PC-9 (cell line): Measurements from ENCODE around the gene PUS10. TPM values are rescaled to one million over a fixed set of nuclear protein-coding genes. Genes with fewer than 3 reads are reported as not detected.

Experiments
- BruUV-seq: library from RNA; stranded (reverse); fragments of 400-500 nt; replicated peaks from 2 replicates; lab custom pipeline; 2021; lab: Mats Ljungman, UMichigan
- CTCF ChIA-PET: fragments of 300-600 bp; sonication (Branson Sonifier 250); formaldehyde crosslinking; loops from one replicate; lab custom pipeline; 2022; ENCODE audit warnings: antibody characterized with exemption; lab: Charles Lee
- POLR2A ChIA-PET: fragments of 300-600 bp; sonication (Branson Sonifier 250); formaldehyde crosslinking; loops from one replicate; lab custom pipeline; 2022; ENCODE audit warnings: antibody characterized with exemption; ENCODE audit not compliant: unreplicated experiment; lab: Charles Lee
- DNase-seq, 2 experiments: peaks; one replicate each; pipeline versions ENCODE4 v3.0.0 to v3.0.0-alpha.2; 2015 to 2022; ENCODE audit warnings: mixed read lengths in 1 of 2
- H2AFZ ChIP-seq: fragments of 200-600 bp; sonication (generic); 2 replicates; pipeline ENCODE4 v1.8.1; 2017; ENCODE audit warnings: antibody characterized with exemption
- H3F3A ChIP-seq: fragments of 200-600 bp; sonication (generic); 2 replicates; pipeline ENCODE4 v1.8.1; 2017; ENCODE audit warnings: antibody characterized with exemption, mild to moderate bottlenecking, low read depth; ENCODE audit not compliant: insufficient read depth
- H3K27ac ChIP-seq: fragments of 200-600 bp; sonication (generic); 2 replicates; pipeline ENCODE4 v1.6.1; 2016; ENCODE audit warnings: mixed run types
- H3K27me3 ChIP-seq: fragments of 200-600 bp; sonication (generic); 2 replicates; pipeline ENCODE4 v1.6.1; 2016; ENCODE audit warnings: low read depth, mixed run types; ENCODE audit not compliant: insufficient read depth
- H3K36me3 ChIP-seq: fragments of 200-600 bp; sonication (generic); 2 replicates; pipeline ENCODE4 v1.6.1; 2016; ENCODE audit warnings: low read depth, mixed run types
- H3K4me1 ChIP-seq: fragments of 200-600 bp; sonication (generic); replicated peaks from 2 replicates; pipeline ENCODE4 v1.6.1; 2016; ENCODE audit warnings: mixed run types; ENCODE audit not compliant: insufficient read depth
- H3K4me2 ChIP-seq: fragments of 200-600 bp; sonication (generic); 2 replicates; pipeline ENCODE4 v1.6.1; 2017; ENCODE audit warnings: mixed run types
- H3K4me3 ChIP-seq: fragments of 200-600 bp; sonication (generic); 2 replicates; pipeline ENCODE4 v1.6.1; 2016; ENCODE audit warnings: mixed run types
- H3K79me2 ChIP-seq: fragments of 200-600 bp; sonication (generic); 2 replicates; pipeline ENCODE4 v1.6.1; 2017; ENCODE audit warnings: low read depth, mixed run types
- H3K9me2 ChIP-seq: fragments of 200-600 bp; sonication (generic); 2 replicates; pipeline ENCODE4 v1.8.1; 2017; ENCODE audit warnings: mild to moderate bottlenecking; ENCODE audit not compliant: insufficient read depth
- H3K9me3 ChIP-seq: fragments of 200-600 bp; sonication (generic); 2 replicates; pipeline ENCODE4 v1.8.1; 2016; ENCODE audit warnings: low read depth; ENCODE audit not compliant: insufficient read depth
- H4K20me1 ChIP-seq: fragments of 200-600 bp; sonication (generic); 2 replicates; pipeline ENCODE4 v1.8.1; 2017; ENCODE audit not compliant: insufficient read depth
- EZH2 ChIP-seq: fragments of 200-600 bp; sonication (generic); IDR thresholded peaks from 2 replicates; pipeline ENCODE4 v1.8.0; 2017; ENCODE audit warnings: antibody characterized with exemption, low read depth
- intact Hi-C: fragments of 100-400 bp; cut with micrococcal nuclease; formaldehyde crosslinking; loops from one replicate; pipeline ENCODE4 v1.10.0; 2022; ENCODE audit not compliant: unreplicated experiment
- total RNA-seq: library from RNA; stranded (reverse); gene quantifications from 2 replicates; pipeline ENCODE4 v1.2.3, GENCODE V29; 2021
- TF ChIP-seq, protein P1 (sequence below): fragments of 200-600 bp; sonication (generic); conservative IDR thresholded peaks from 2 replicates; pipeline ENCODE4 v1.6.1; 2017; ENCODE audit warnings: mixed run types, antibody characterized with exemption, mild to moderate bottlenecking, moderate library complexity

PUS10 gene
- total RNA-seq, 1 experiment from 2014 or later = 5.1 TPM

- Histone ChIP-seq H3K36me3 (peaks cover 2% of the 10 kb centered on the region; the same call in 1 of the 2 replicates), H3K79me2 (no peaks in the 10 kb centered on the region), H3K4me3 (no peak overlapping the region), H3K9me3 (no peaks in the 10 kb centered on the region), H3K9me2 (no peaks in the 10 kb centered on the region), H2AFZ (no peak overlapping the region), H3K4me2 (0 out of 2 replicates have a peak overlapping the region, but pooled peaks have one; percentile 48), H3K4me1 (peaks cover 61% of the 10 kb centered on the region), H3K27ac (peak overlapping the region; percentile 77), H3F3A (peaks cover 28% of the 10 kb centered on the region), H4K20me1 (no peaks in the 10 kb centered on the region), H3K27me3 (no peaks in the 10 kb centered on the region)
- TF ChIP-seq, protein P1, sequence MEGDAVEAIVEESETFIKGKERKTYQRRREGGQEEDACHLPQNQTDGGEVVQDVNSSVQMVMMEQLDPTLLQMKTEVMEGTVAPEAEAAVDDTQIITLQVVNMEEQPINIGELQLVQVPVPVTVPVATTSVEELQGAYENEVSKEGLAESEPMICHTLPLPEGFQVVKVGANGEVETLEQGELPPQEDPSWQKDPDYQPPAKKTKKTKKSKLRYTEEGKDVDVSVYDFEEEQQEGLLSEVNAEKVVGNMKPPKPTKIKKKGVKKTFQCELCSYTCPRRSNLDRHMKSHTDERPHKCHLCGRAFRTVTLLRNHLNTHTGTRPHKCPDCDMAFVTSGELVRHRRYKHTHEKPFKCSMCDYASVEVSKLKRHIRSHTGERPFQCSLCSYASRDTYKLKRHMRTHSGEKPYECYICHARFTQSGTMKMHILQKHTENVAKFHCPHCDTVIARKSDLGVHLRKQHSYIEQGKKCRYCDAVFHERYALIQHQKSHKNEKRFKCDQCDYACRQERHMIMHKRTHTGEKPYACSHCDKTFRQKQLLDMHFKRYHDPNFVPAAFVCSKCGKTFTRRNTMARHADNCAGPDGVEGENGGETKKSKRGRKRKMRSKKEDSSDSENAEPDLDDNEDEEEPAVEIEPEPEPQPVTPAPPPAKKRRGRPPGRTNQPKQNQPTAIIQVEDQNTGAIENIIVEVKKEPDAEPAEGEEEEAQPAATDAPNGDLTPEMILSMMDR = no peak
- TF ChIP-seq EZH2 = no peak
- ChIA-PET CTCF (no interaction called here), POLR2A (no interaction called here)
- BruUV-seq = no TSS peak
- DNase-seq = no peak
- intact Hi-C loops = no loop called here
Measured at GRCh38 chr2:60959501-60959900, 58.6 kb downstream of the PUS10 start.

DNA sequence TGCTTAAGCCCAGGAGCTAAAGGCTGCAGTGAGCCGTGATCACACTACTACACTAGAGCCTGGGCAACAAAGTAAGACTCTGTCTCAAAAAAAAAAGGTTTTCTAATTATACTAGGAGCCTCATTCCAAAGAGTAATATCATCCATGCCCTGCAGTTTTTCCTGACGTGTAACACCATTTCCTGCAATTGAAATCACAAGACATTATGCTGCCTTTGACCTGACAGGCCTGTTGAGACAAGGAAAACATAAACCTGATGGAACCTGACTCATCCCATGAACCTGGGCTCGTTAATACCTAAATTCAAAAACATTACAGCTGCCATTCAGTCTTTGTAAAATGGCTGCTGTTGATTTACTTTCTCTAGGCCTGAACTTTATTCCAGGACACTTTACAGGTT, 59.3 kb downstream of the PUS10 start:
- Histone ChIP-seq H2AFZ (peak overlapping the region; percentile 73), H3K4me1 (peaks cover 61% of the 10 kb centered on the region), H3K27ac (peak overlapping the region; percentile 77), H3F3A (peaks cover 28% of the 10 kb centered on the region), H3K9me2 (no peaks in the 10 kb centered on the region), H3K36me3 (peaks cover 2% of the 10 kb centered on the region; the same call in 1 of the 2 replicates), H3K4me3 (no peak overlapping the region), H3K79me2 (no peaks in the 10 kb centered on the region), H4K20me1 (no peaks in the 10 kb centered on the region), H3K27me3 (no peaks in the 10 kb centered on the region), H3K4me2 (peak overlapping the region; percentile 48), H3K9me3 (no peaks in the 10 kb centered on the region)
- intact Hi-C loops = no loop called here
- CTCF ChIA-PET = interaction anchor here (0.6 kb wide), 1 partner anchor 76 kb away, joined by 3 read pairs; no protein-coding TSS in a partner anchor
- DNase-seq = peak in 1 of 2 experiments; percentile 79
- TF ChIP-seq, protein P1 = no peak
- no peak for TF ChIP-seq EZH2
- POLR2A ChIA-PET = interaction anchor here (0.7 kb wide), 1 partner anchor 30 kb away, joined by 5 read pairs; no protein-coding TSS in a partner anchor
- BruUV-seq = no TSS peak

DNA sequence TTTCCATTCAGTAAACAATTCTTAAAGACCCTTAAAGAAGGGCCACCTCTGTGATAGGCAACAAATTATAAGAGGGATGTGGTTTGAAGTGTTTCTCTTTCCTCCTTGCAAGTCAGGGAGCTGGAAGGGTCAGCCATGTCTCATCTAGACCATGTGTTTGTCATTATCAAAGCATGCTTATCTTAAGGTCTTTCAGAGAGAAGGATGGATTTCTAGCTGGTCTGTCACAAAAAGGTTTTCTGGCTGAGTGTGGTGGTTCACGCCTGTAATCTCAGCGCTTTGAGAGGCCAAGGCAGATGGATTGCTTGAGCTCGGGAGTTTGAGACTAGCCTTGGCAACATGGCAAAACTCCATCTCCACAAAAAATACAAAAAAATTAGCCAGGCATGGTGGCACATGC, 59.7 kb downstream of the PUS10 start:
- no peaks in the 10 kb centered on the region for H3K9me3 ChIP-seq
- TF ChIP-seq EZH2 = no peak
- TF ChIP-seq, protein P1 = no peak
- no peaks in the 10 kb centered on the region for H3K9me2 ChIP-seq
- intact Hi-C loops = no loop called here
- BruUV-seq = no TSS peak
- no peak for DNase-seq
- peak overlapping the region; percentile 77 for H3K27ac ChIP-seq
- no peaks in the 10 kb centered on the region for H3K27me3 ChIP-seq
- H3K4me2 ChIP-seq = 0 out of 2 replicates have a peak overlapping the region, but pooled peaks have one; percentile 48
- no peaks in the 10 kb centered on the region for H4K20me1 ChIP-seq
- no peak overlapping the region for H3K4me3 ChIP-seq
- H3K4me1 ChIP-seq = peaks cover 61% of the 10 kb centered on the region
- H2AFZ ChIP-seq = peak overlapping the region; percentile 1; the same call in 1 of the 2 replicates
- H3K36me3 ChIP-seq = peaks cover 2% of the 10 kb centered on the region; the same call in 1 of the 2 replicates
- ChIA-PET CTCF (interaction anchor here (0.6 kb wide), 1 partner anchor 76 kb away, joined by 3 read pairs; no protein-coding TSS in a partner anchor), POLR2A (interaction anchor here (0.7 kb wide), 1 partner anchor 31 kb away, joined by 5 read pairs; no protein-coding TSS in a partner anchor)
- peaks cover 28% of the 10 kb centered on the region for H3F3A ChIP-seq
- no peaks in the 10 kb centered on the region for H3K79me2 ChIP-seq
